GM23338 (cell line): ENCODE measurements around the gene SANBR. TPM values are rescaled to one million over a fixed set of nuclear protein-coding genes. Genes with fewer than 3 reads are reported as not detected.

Experiments used
- ATAC-seq: fragments of 200-7000 bp; cut with Tn5 transposase; 3 replicates; pipeline ENCODE4 v1.9.1; 2020
- DNase-seq: peaks from one replicate; pipeline ENCODE4 v3.0.0-alpha.2; 2015; ENCODE audit warnings: low spot score
- H2AFZ ChIP-seq: fragments of 200-600 bp; sonication (generic); 2 replicates; pipeline ENCODE4 v1.8.0; 2016; ENCODE audit warnings: antibody characterized with exemption, mild to moderate bottlenecking, moderate library complexity
- H3F3A ChIP-seq: fragments of 200-600 bp; sonication (generic); replicated peaks from 2 replicates; pipeline ENCODE4 v1.8.0; 2017; ENCODE audit warnings: antibody characterized with exemption, mixed run types, low read depth
- H3K27ac ChIP-seq: fragments of 200-600 bp; sonication (generic); 2 replicates; pipeline ENCODE4 v1.6.1; 2016; ENCODE audit warnings: low read depth
- H3K27me3 ChIP-seq: fragments of 200-600 bp; sonication (generic); 2 replicates; pipeline ENCODE4 v1.8.0; 2016; ENCODE audit warnings: mild to moderate bottlenecking, mixed run types, moderate library complexity; ENCODE audit not compliant: insufficient read depth
- H3K36me3 ChIP-seq: fragments of 200-600 bp; sonication (generic); 2 replicates; pipeline ENCODE4 v1.8.0; 2016; ENCODE audit warnings: mild to moderate bottlenecking; ENCODE audit not compliant: insufficient read depth
- H3K4me1 ChIP-seq: fragments of 200-600 bp; sonication (generic); 2 replicates; pipeline ENCODE4 v1.8.0; 2016; ENCODE audit warnings: mild to moderate bottlenecking, moderate library complexity; ENCODE audit not compliant: insufficient read depth
- H3K4me2 ChIP-seq: fragments of 200-600 bp; sonication (generic); 2 replicates; pipeline ENCODE4 v1.7.1; 2017; ENCODE audit warnings: mixed run types
- H3K4me3 ChIP-seq: fragments of 200-600 bp; sonication (generic); 2 replicates; pipeline ENCODE4 v1.6.1; 2016; ENCODE audit warnings: mixed run types
- H3K79me2 ChIP-seq: fragments of 200-600 bp; sonication (generic); replicated peaks from 2 replicates; pipeline ENCODE4 v1.8.0; 2017; ENCODE audit warnings: mild to moderate bottlenecking; ENCODE audit not compliant: insufficient read depth
- H3K9me2 ChIP-seq: fragments of 200-600 bp; sonication (generic); 2 replicates; pipeline ENCODE4 v1.8.0; 2017; ENCODE audit not compliant: insufficient read depth
- H4K20me1 ChIP-seq: fragments of 200-600 bp; sonication (generic); replicated peaks from 2 replicates; pipeline ENCODE4 v1.8.0; 2017; ENCODE audit warnings: mild to moderate bottlenecking; ENCODE audit not compliant: insufficient read depth
- H3K27ac Mint-ChIP-seq: 2 replicates; pipeline ENCODE4 v1.8.0; 2020; ENCODE audit warnings: inconsistent platforms, mild to moderate bottlenecking, moderate library complexity, mixed read lengths
- H3K27me3 Mint-ChIP-seq: 3 replicates; pipeline ENCODE4 v1.8.0; 2022; ENCODE audit warnings: low read depth, mild to moderate bottlenecking, moderate library complexity, mixed read lengths, inconsistent platforms; ENCODE audit not compliant: insufficient read depth, poor library complexity
- H3K36me3 Mint-ChIP-seq: 3 replicates; pipeline ENCODE4 v1.8.0; 2021; ENCODE audit warnings: low read depth, mild to moderate bottlenecking, inconsistent platforms, moderate library complexity, mixed read lengths
- H3K4me1 Mint-ChIP-seq: 3 replicates; pipeline ENCODE4 v1.8.0; 2020; ENCODE audit warnings: mild to moderate bottlenecking, inconsistent platforms, mixed read lengths
- H3K4me3 Mint-ChIP-seq: 3 replicates; pipeline ENCODE4 v1.8.0; 2021; ENCODE audit warnings: moderate library complexity, mild to moderate bottlenecking, inconsistent platforms, mixed read lengths
- H3K9me3 Mint-ChIP-seq: 3 replicates; pipeline ENCODE4 v1.8.0; 2020; ENCODE audit warnings: moderate library complexity, mild to moderate bottlenecking, inconsistent platforms, mixed read lengths
- CTCF ChIP-seq, 2 experiments: fragments of 200-600 bp in 1 of 2; sonication (generic) in 1 of 2; conservative IDR thresholded peaks; 2 replicates each; pipeline versions ENCODE4 v1.5.1 to v1.6.1; 2016 to 2017; ENCODE audit warnings: antibody characterized with exemption in 2 of 2, low read depth in 2 of 2, mild to moderate bottlenecking in 2 of 2, moderate library complexity in 1 of 2
- ETS1 ChIP-seq: IDR thresholded peaks from 2 replicates; pipeline ENCODE4 v1.6.1; 2016; ENCODE audit warnings: antibody characterized with exemption
- EZH2 ChIP-seq: fragments of 200-600 bp; sonication (generic); IDR thresholded peaks from one replicate; pipeline ENCODE4 v1.8.0; 2017; ENCODE audit warnings: antibody characterized with exemption, mild to moderate bottlenecking, low read depth; ENCODE audit not compliant: unreplicated experiment
- EZH2phosphoT487 ChIP-seq: fragments of 200-600 bp; sonication (generic); IDR thresholded peaks from one replicate; pipeline ENCODE4 v1.8.1; 2018; ENCODE audit warnings: antibody characterized with exemption; ENCODE audit not compliant: unreplicated experiment
- JUNB ChIP-seq: IDR thresholded peaks from one replicate; pipeline ENCODE4 v1.6.1; 2016; ENCODE audit warnings: antibody characterized with exemption; ENCODE audit not compliant: unreplicated experiment
- NANOG ChIP-seq: IDR thresholded peaks from 2 replicates; pipeline ENCODE4 v1.6.1; 2016; ENCODE audit warnings: antibody characterized with exemption, borderline replicate concordance
- REST ChIP-seq: IDR thresholded peaks from one replicate; pipeline ENCODE4 v1.6.1; 2018; ENCODE audit warnings: antibody characterized with exemption; ENCODE audit not compliant: unreplicated experiment
- STAT1 ChIP-seq: IDR thresholded peaks from one replicate; pipeline ENCODE4 v1.6.1; 2016; ENCODE audit warnings: antibody characterized with exemption; ENCODE audit not compliant: unreplicated experiment
- ZNF114 ChIP-seq: fragments of 250-450 bp; sonication (Bioruptor Pico); IDR thresholded peaks from 2 replicates; pipeline ENCODE4 v1.5.0; 2020; ENCODE audit warnings: mild to moderate bottlenecking, moderate library complexity
- ZNF331 ChIP-seq: fragments of 250-450 bp; sonication (Bioruptor Pico); IDR thresholded peaks from 2 replicates; pipeline ENCODE4 v1.5.0; 2020; ENCODE audit warnings: low read depth, mild to moderate bottlenecking, moderate library complexity
- ZNF462 ChIP-seq: fragments of 250-450 bp; sonication (Bioruptor Pico); IDR thresholded peaks from 2 replicates; pipeline ENCODE4 v1.5.0; 2020; ENCODE audit warnings: mild to moderate bottlenecking, moderate library complexity
- polyA plus RNA-seq: library from polyadenylated mRNA; unstranded; fragments of >200 nt; fragmentation: Nextera tagmentation; extraction: Ambion mirVana; gene quantifications from 2 replicates; pipeline ENCODE4 v1.2.1, GENCODE V29; 2016
- total RNA-seq: library from RNA; depleted of rRNA; stranded (reverse); fragments of >200 nt; shearing (Covaris generic); gene quantifications from 2 replicates; pipeline ENCODE4 v1.2.3, GENCODE V29; 2014

Gene SANBR
- total and polyA plus RNA-seq, 2 experiments from 2014 or later, result 8.4 to 10.8 TPM

GRCh38 chr2:61023670-61024069 is 42.0 kb upstream of the SANBR start (continued):
- TF ChIP-seq ZNF462 (CRISPR knock-in tag) (no peak), ETS1 (no peak), JUNB (no peak), EZH2 (no peak), STAT1 (no peak), ZNF114 (no peak)

GRCh38 chr2:61029533-61029932 is 36.1 kb upstream of the SANBR start:
- Histone ChIP-seq H3K4me1 (no peaks in the 10 kb centered on the region), H3K4me2 (no peak overlapping the region), H3K27me3 (no peaks in the 10 kb centered on the region), H2AFZ (no peak overlapping the region), H4K20me1 (peaks cover 15% of the 10 kb centered on the region), H3K27ac (no peak overlapping the region), H3K4me3 (no peak overlapping the region), H3K79me2 (peaks cover 21% of the 10 kb centered on the region), H3K9me2 (0 out of 2 replicates have a peak, but pooled peaks cover 3% of the 10 kb centered on the region), H3F3A (no peaks in the 10 kb centered on the region), H3K36me3 (peaks cover 3% of the 10 kb centered on the region)
- no peak overlapping the region for H3K4me3 Mint-ChIP-seq
- DNase-seq, result no peak
- H3K4me1 Mint-ChIP-seq, result no peaks in the 10 kb centered on the region
- no peak for ATAC-seq
- peaks cover 10% of the 10 kb centered on the region for H3K9me3 Mint-ChIP-seq
- no peak overlapping the region for H3K27ac Mint-ChIP-seq
- TF ChIP-seq ZNF114 (no peak), REST (no peak), EZH2 (no peak), NANOG (no peak), ZNF331 (CRISPR knock-in tag) (no peak), EZH2phosphoT487 (no peak), CTCF (conservative IDR thresholded peaks at IDR 0.05; ENCODE audit: low read depth in 2 of 2) (no peak; a peak in 1 of 4 replicates), JUNB (no peak)
- H3K27me3 Mint-ChIP-seq, result peaks cover 1% of the 10 kb centered on the region
- H3K36me3 Mint-ChIP-seq, result peaks cover 36% of the 10 kb centered on the region
